ENCODE results near the gene CLTB.

- no peak for TF ChIP-seq SIN3A (IDR thresholded peaks at IDR 0.05; ENCODE audit: borderline replicate concordance, insufficient read depth, low read length)
- TF ChIP-seq REST (IDR thresholded peaks at IDR 0.05; ENCODE audit: insufficient read depth in 1 of 2, low read depth in 2 of 2, low read length in 2 of 2): no peak
These were observed 50.7 kb downstream of the CLTB start, which contains the start of gene ARL10 for GRCh38 chr5:176365351-176366231.

Data from PFSK-1 (cell line).